SJCRH30 (cell line): ENCODE measurements around the gene PBX4. TPM values are rescaled to one million over a fixed set of nuclear protein-coding genes. Genes with fewer than 3 reads are reported as not detected.

Experiments
- DNase-seq, 2 experiments: peaks; one replicate each; pipeline ENCODE4 v3.0.0-alpha.2; 2015 to 2020
- H3K27ac ChIP-seq: fragments of 250-450 bp; sonication (Bioruptor Pico); 2 replicates; pipeline ENCODE4 v1.5.1; 2020; ENCODE audit warnings: mild to moderate bottlenecking, moderate library complexity
- H3K27me3 ChIP-seq: fragments of 250-450 bp; sonication (Bioruptor Pico); 2 replicates; pipeline ENCODE4 v1.5.1; 2020; ENCODE audit warnings: mild to moderate bottlenecking, moderate library complexity
- H3K36me3 ChIP-seq: fragments of 250-450 bp; sonication (Bioruptor Pico); 2 replicates; pipeline ENCODE4 v1.5.1; 2020; ENCODE audit warnings: mild to moderate bottlenecking, moderate library complexity
- H3K4me1 ChIP-seq: fragments of 250-450 bp; sonication (Bioruptor Pico); 2 replicates; pipeline ENCODE4 v1.5.1; 2020; ENCODE audit warnings: mild to moderate bottlenecking, moderate library complexity
- H3K4me3 ChIP-seq: fragments of 250-450 bp; sonication (Bioruptor Pico); 2 replicates; pipeline ENCODE4 v1.5.1; 2020; ENCODE audit warnings: mild to moderate bottlenecking, moderate library complexity
- H3K9me3 ChIP-seq: fragments of 250-450 bp; sonication (Bioruptor Pico); replicated peaks from 2 replicates; pipeline ENCODE4 v1.5.1; 2020; ENCODE audit warnings: mild to moderate bottlenecking, moderate library complexity
- total RNA-seq: library from RNA; depleted of rRNA; stranded (reverse); fragments of >200 nt; shearing (Covaris generic); gene quantifications from 2 replicates; pipeline ENCODE4 v1.2.3, GENCODE V29; 2014

The PBX4 gene
- total RNA-seq, 1 experiment from 2014 or later = 3.6 TPM

GRCh38 chr19:19655051-19655594 is 36.6 kb upstream of the PBX4 start:
- DNase-seq = no peak

GRCh38 chr19:19654441-19654840 is 36.0 kb upstream of the PBX4 start:
- Histone ChIP-seq H3K9me3 (no peaks in the 10 kb centered on the region), H3K27me3 (no peaks in the 10 kb centered on the region), H3K27ac (no peak overlapping the region), H3K4me3 (no peak overlapping the region), H3K36me3 (peaks cover 82% of the 10 kb centered on the region), H3K4me1 (peaks cover 6% of the 10 kb centered on the region)
- no peak for DNase-seq

More at GRCh38 chr19:19655051-19655594, 36.6 kb upstream of the PBX4 start:
- H3K9me3 ChIP-seq = no peaks in the 10 kb centered on the region
- H3K4me1 ChIP-seq = peaks cover 6% of the 10 kb centered on the region
- H3K27ac ChIP-seq = no peak overlapping the region
- peaks cover 84% of the 10 kb centered on the region for H3K36me3 ChIP-seq
- no peak overlapping the region for H3K4me3 ChIP-seq
- H3K27me3 ChIP-seq = no peaks in the 10 kb centered on the region

GRCh38 chr19:19653597-19654147 is 35.2 kb upstream of the PBX4 start:
- H3K27ac ChIP-seq = no peak overlapping the region
- no peak for DNase-seq
- H3K36me3 ChIP-seq = peaks cover 77% of the 10 kb centered on the region
- H3K4me1 ChIP-seq = peaks cover 6% of the 10 kb centered on the region
- H3K4me3 ChIP-seq = no peak overlapping the region
- no peaks in the 10 kb centered on the region for H3K27me3 ChIP-seq
- H3K9me3 ChIP-seq = no peaks in the 10 kb centered on the region

GRCh38 chr19:19652482-19653295 is 34.2 kb upstream of the PBX4 start:
- H3K9me3 ChIP-seq = no peaks in the 10 kb centered on the region

GRCh38 chr19:19651076-19651475 is 32.6 kb upstream of the PBX4 start:
- H3K9me3 ChIP-seq = no peaks in the 10 kb centered on the region
- H3K4me1 ChIP-seq = peaks cover 6% of the 10 kb centered on the region
- H3K36me3 ChIP-seq = peaks cover 68% of the 10 kb centered on the region
- H3K27ac ChIP-seq = no peak overlapping the region
- DNase-seq = no peak
- H3K4me3 ChIP-seq = no peak overlapping the region
- no peaks in the 10 kb centered on the region for H3K27me3 ChIP-seq

More at GRCh38 chr19:19652482-19653295, 34.2 kb upstream of the PBX4 start:
- peaks cover 76% of the 10 kb centered on the region for H3K36me3 ChIP-seq
- H3K4me3 ChIP-seq = no peak overlapping the region
- no peak for DNase-seq
- peaks cover 6% of the 10 kb centered on the region for H3K4me1 ChIP-seq
- H3K27ac ChIP-seq = no peak overlapping the region
- no peaks in the 10 kb centered on the region for H3K27me3 ChIP-seq

GRCh38 chr19:19650331-19650730 is 31.8 kb upstream of the PBX4 start:
- H3K4me1 ChIP-seq = peaks cover 6% of the 10 kb centered on the region
- H3K27me3 ChIP-seq = no peaks in the 10 kb centered on the region
- H3K4me3 ChIP-seq = no peak overlapping the region
- DNase-seq = peak; percentile 26 to 52
- no peak overlapping the region for H3K27ac ChIP-seq
- no peaks in the 10 kb centered on the region for H3K9me3 ChIP-seq
- peaks cover 60% of the 10 kb centered on the region for H3K36me3 ChIP-seq

- Histone ChIP-seq H3K4me1 (peaks cover 6% of the 10 kb centered on the region), H3K36me3 (peaks cover 53% of the 10 kb centered on the region), H3K4me3 (no peak overlapping the region), H3K9me3 (no peaks in the 10 kb centered on the region), H3K27me3 (no peaks in the 10 kb centered on the region), H3K27ac (no peak overlapping the region)
- no peak for DNase-seq
Measured at GRCh38 chr19:19649580-19649995, 31.1 kb upstream of the PBX4 start.

- Histone ChIP-seq H3K9me3 (no peaks in the 10 kb centered on the region), H3K27ac (no peak overlapping the region), H3K4me1 (peaks cover 6% of the 10 kb centered on the region), H3K4me3 (no peak overlapping the region), H3K36me3 (peaks cover 50% of the 10 kb centered on the region), H3K27me3 (no peaks in the 10 kb centered on the region)
- no peak for DNase-seq
Measured at GRCh38 chr19:19649155-19649554, 30.7 kb upstream of the PBX4 start.

GRCh38 chr19:19647037-19647835 is 28.7 kb upstream of the PBX4 start:
- H3K4me1 ChIP-seq = peaks cover 6% of the 10 kb centered on the region
- H3K36me3 ChIP-seq = peaks cover 40% of the 10 kb centered on the region
- no peak overlapping the region for H3K4me3 ChIP-seq
- H3K9me3 ChIP-seq = no peaks in the 10 kb centered on the region
- no peak for DNase-seq
- no peaks in the 10 kb centered on the region for H3K27me3 ChIP-seq
- H3K27ac ChIP-seq = no peak overlapping the region

- Histone ChIP-seq H3K27me3 (no peaks in the 10 kb centered on the region), H3K36me3 (peaks cover 24% of the 10 kb centered on the region; the same call in 1 of the 2 replicates), H3K27ac (no peak overlapping the region), H3K4me1 (peaks cover under 1% of the 10 kb centered on the region), H3K4me3 (no peak overlapping the region), H3K9me3 (no peaks in the 10 kb centered on the region)
- DNase-seq = no peak
Measured at GRCh38 chr19:19645233-19645870, 26.9 kb upstream of the PBX4 start.

- no peak overlapping the region for H3K27ac ChIP-seq
- H3K36me3 ChIP-seq = peaks cover 14% of the 10 kb centered on the region; the same call in 1 of the 2 replicates
- DNase-seq = no peak
- H3K27me3 ChIP-seq = no peaks in the 10 kb centered on the region
- no peaks in the 10 kb centered on the region for H3K9me3 ChIP-seq
- peak overlapping the region; percentile 71 for H3K4me3 ChIP-seq
- no peaks in the 10 kb centered on the region for H3K4me1 ChIP-seq
Measured at GRCh38 chr19:19644054-19644388, 25.5 kb upstream of the PBX4 start.

GRCh38 chr19:19643158-19644053 is 24.9 kb upstream of the PBX4 start, which contains the start of gene GMIP:
Gene GMIP (minus strand): TSS chr19:19643657. CDS start chr19:19643529, 128 bp downstream.
- Histone ChIP-seq H3K4me1 (no peaks in the 10 kb centered on the region), H3K36me3 (peaks cover 14% of the 10 kb centered on the region; the same call in 1 of the 2 replicates), H3K4me3 (peak within 1 kb of the TSS; percentile 71), H3K27ac (peak within 1 kb of the TSS; percentile 28; the same call in 1 of the 2 replicates), H3K27me3 (no peaks in the 10 kb centered on the region), H3K9me3 (no peaks in the 10 kb centered on the region)
- peak; percentile 65 to 82 for DNase-seq

GRCh38 chr19:19642506-19643157 is 24.1 kb upstream of the PBX4 start:
- Histone ChIP-seq H3K27me3 (no peaks in the 10 kb centered on the region), H3K36me3 (peaks cover 7% of the 10 kb centered on the region; the same call in 1 of the 2 replicates), H3K9me3 (no peaks in the 10 kb centered on the region), H3K4me1 (no peaks in the 10 kb centered on the region), H3K4me3 (peak overlapping the region; percentile 71), H3K27ac (peak overlapping the region; percentile 28; the same call in 1 of the 2 replicates)
- peak; percentile 31 to 60 for DNase-seq
